Heart right ventricle (tissue), 16 donors: Measurements from ENCODE around the gene KIF17. TPM values are rescaled to one million over a fixed set of nuclear protein-coding genes. Genes with fewer than 3 reads are reported as not detected.

ENCODE experiments used
- ATAC-seq, 8 donors: fragments of 200-7000 bp; cut with Tn5 transposase; one replicate each; pipeline ENCODE4 v1.9.1; 2020; ENCODE audit warnings: mild to moderate bottlenecking in 8 of 8, moderate library complexity in 8 of 8, moderate number of reproducible peaks in 1 of 8
- DNase-seq, 2 donors: peaks; one replicate each; pipeline ENCODE4 v3.0.0-alpha.2; 2020
- H3K27ac ChIP-seq, 10 donors: fragments of 200-600 bp; sonication (generic) in 2 of 10; one replicate each; pipeline versions ENCODE4 v1.5.0 to v1.8.0; 2020 to 2022; ENCODE audit warnings: mild to moderate bottlenecking in 3 of 10
- H3K27me3 ChIP-seq, 7 donors: fragments of 200-600 bp; one replicate each; pipeline ENCODE4 v1.8.0; 2021 to 2022; ENCODE audit warnings: mild to moderate bottlenecking in 2 of 7
- H3K36me3 ChIP-seq, 9 donors: fragments of 200-600 bp; sonication (generic) in 1 of 9; one replicate each; pipeline versions ENCODE4 v1.5.0 to v1.8.0; 2020 to 2022; ENCODE audit warnings: mild to moderate bottlenecking in 2 of 9
- H3K4me1 ChIP-seq, 9 donors: fragments of 200-600 bp; sonication (generic) in 1 of 9; one replicate each; pipeline versions ENCODE4 v1.5.0 to v1.8.0; 2020 to 2022; ENCODE audit warnings: mild to moderate bottlenecking in 4 of 9
- H3K4me3 ChIP-seq, 10 donors: fragments of 200-600 bp; sonication (generic) in 2 of 10; one replicate each; pipeline versions ENCODE4 v1.5.0 to v1.8.0; 2020 to 2022; ENCODE audit warnings: mild to moderate bottlenecking in 7 of 10, moderate library complexity in 2 of 10
- H3K9me3 ChIP-seq, 11 donors: fragments of 200-600 bp in 10 of 11; sonication (generic) in 2 of 11; one replicate each; pipeline versions ENCODE4 v1.5.0 to v1.8.0; 2013 to 2022; ENCODE audit warnings: mild to moderate bottlenecking in 2 of 11, control low read depth in 1 of 11, moderate library complexity in 1 of 11
- CTCF ChIP-seq, 9 donors: fragments of 200-600 bp; sonication (generic) in 2 of 9; IDR thresholded peaks; one replicate each; pipeline versions ENCODE4 v1.5.0 to v1.8.0; 2021 to 2022; ENCODE audit warnings: antibody characterized with exemption in 9 of 9, mild to moderate bottlenecking in 5 of 9, moderate library complexity in 1 of 9
- WGBS, 2 donors: extraction: QIAGEN DNeasy Blood & Tissue Kit; methylation state at CpG; one replicate each; pipeline ENCODE4 v1.1.7; 2013; ENCODE audit warnings: inconsistent platforms in 1 of 2; 5-methylcytosine and 5-hydroxymethylcytosine counted together
- intact Hi-C, 10 donors: fragments of 100-400 bp; cut with DNase I; formaldehyde crosslinking; loops; one replicate each; pipeline versions ENCODE4 v1.11.1 to v1.14.2; 2022
- polyA plus RNA-seq, 2 donors: library from polyadenylated mRNA; stranded (reverse); fragments of 200-250 nt; gene quantifications; one replicate each; pipeline ENCODE4 v1.2.3, GENCODE V29; 2013
- total RNA-seq, 10 donors: library from RNA; stranded (reverse); fragmentation: NEBNext Ultra II Directional in 3 of 10; extraction: Animal tissue kit (Norgen Biotek cat#: 25700) in 3 of 10; gene quantifications; one replicate each; pipeline versions ENCODE4 v1.2.1 to v1.2.4, GENCODE V29; 2021 to 2023
- donor health status: Arrhythmogenic right ventricular cardiomyopathy.
- donor health status: ischemic (EF 13 %, LVEDD 7.1; RV severe dilation, severe dysfunction).
- donor health status: healthy with polysubstance abuse.
- donor health status: DM: no; HTN: yes; CAD: no.
- donor health status: DM: no; HTN: no; CAD: no.
- donor health status: ischemic (EF 25% LVEDD 6.9; RV normal size, moderate dysfunction).
- donor health status: ischemic (EF 25% LVEDD 5.7; RV mildly dilated, moderate dysfunction).
- donor health status: healthy.
- donor health status: DM: yes; HTN: yes; CAD: no.
- donor health status: Ischemic cardiomyopathy.
- donor health status: ischemic (EF 35%, LVEDD 5.7; RV mildly dilated, moderate dysfunction).
- donor health status: nonischemic (EF 11% LVEDD 7.7; RV severe dilation, severe dysfunction).
- donor health status: DM: yes; HTN: yes; CAD: no.
- donor health status: PGD.
- donor health status: ischemic (EF 29% LVEDD 5.4; RV normal size, mild dysfunction).
- donor health status: nonischemic (EF 23%, LVEDD 6.1; RV moderate dilation, normal function).

The KIF17 gene
- total and polyA plus RNA-seq, 12 donors, result 2.7 to 7.5 (median 5.2) TPM

GRCh38 chr1:20641975-20642374, 75.8 kb downstream of the KIF17 start:
- no peak overlapping the region for H3K27ac ChIP-seq
- no peak overlapping the region for H3K4me3 ChIP-seq
- no peaks in the 10 kb centered on the region for H3K9me3 ChIP-seq
- intact Hi-C loops, result loop anchor here in 6 of 10 donors (2.0 to 5.0 kb wide), 5 partner anchors 65 to 119 kb away; no protein-coding TSS in a partner anchor
- ATAC-seq (no peak), DNase-seq (no peak)
- H3K4me1 ChIP-seq, result peaks cover 0 to 9% (median 0%) of the 10 kb centered on the region in 9 donors
- WGBS, 2 donors, result 84 to 86% methylated on average over 10 of the region's 10 CpGs
- no peaks in the 10 kb centered on the region for H3K27me3 ChIP-seq
- TF ChIP-seq CTCF (IDR thresholded peaks at IDR 0.05), result no peak
- H3K36me3 ChIP-seq, result peaks cover 0 to 100% (median 63%) of the 10 kb centered on the region in 9 donors

- ATAC-seq, result peak in 7 of 8 donors; percentile 39 to 69 (median 63)
- Histone ChIP-seq H3K4me1 (peaks cover 2 to 25% (median 11%) of the 10 kb centered on the region in 9 donors), H3K4me3 (no peak overlapping the region), H3K36me3 (peaks cover 0 to 92% (median 53%) of the 10 kb centered on the region in 9 donors), H3K27me3 (no peaks in the 10 kb centered on the region), H3K27ac (no peak overlapping the region), H3K9me3 (no peaks in the 10 kb centered on the region)
- 33 to 34% methylated on average over 6 of the region's 6 CpGs for WGBS, 2 donors
- DNase-seq, result peak in 1 of 2 donors; percentile 37
- intact Hi-C loops, result loop anchor here in 6 of 10 donors (2.0 to 5.0 kb wide), 5 partner anchors 63 to 117 kb away; no protein-coding TSS in a partner anchor
- peak; percentile 74 to 87 (median 83) for TF ChIP-seq CTCF (IDR thresholded peaks at IDR 0.05)
These were observed 77.6 kb downstream of the KIF17 start for GRCh38 chr1:20640183-20640597.

DNA sequence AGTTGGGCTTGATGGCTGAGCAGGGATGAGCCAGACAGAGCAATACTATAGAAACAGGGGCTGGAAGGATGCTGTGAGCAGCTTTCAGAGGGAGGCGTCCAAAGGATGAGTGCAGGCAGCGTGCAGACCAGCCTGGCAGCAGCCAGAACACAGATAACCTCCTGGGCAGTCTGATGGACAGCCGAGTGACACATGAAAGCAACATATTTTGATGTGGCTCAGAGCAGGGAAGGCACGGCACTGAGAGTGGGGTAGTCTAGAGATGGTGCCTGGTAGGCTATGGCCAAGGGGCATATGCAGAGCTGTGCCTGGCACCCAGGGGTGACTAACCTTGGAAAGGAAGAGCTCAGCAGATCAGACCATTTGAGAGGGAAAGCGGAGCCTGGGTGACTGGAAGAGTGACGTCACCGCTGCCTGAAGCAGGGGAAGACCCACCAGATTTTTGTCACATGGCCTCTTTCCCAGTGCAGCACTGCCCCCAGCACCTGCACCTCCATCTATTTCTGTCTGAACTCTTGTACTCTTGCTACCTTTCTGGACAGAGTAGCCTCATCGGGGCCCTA, 80.9 kb downstream of the KIF17 start:
- WGBS, 2 donors, result 75 to 79% methylated on average over 8 of the region's 8 CpGs
- no peak for TF ChIP-seq CTCF (IDR thresholded peaks at IDR 0.05)
- peaks cover 0 to 59% (median 27%) of the 10 kb centered on the region in 9 donors for H3K36me3 ChIP-seq
- no peaks in the 10 kb centered on the region for H3K9me3 ChIP-seq
- ATAC-seq (no peak), DNase-seq (no peak)
- intact Hi-C loops, result loop anchor here in 1 of 10 donors (2.0 kb wide), 1 partner anchor 114 kb away; no protein-coding TSS in a partner anchor
- H3K27me3 ChIP-seq, result no peaks in the 10 kb centered on the region
- no peak overlapping the region for H3K27ac ChIP-seq
- H3K4me3 ChIP-seq, result no peak overlapping the region
- H3K4me1 ChIP-seq, result peaks cover 2 to 43% (median 27%) of the 10 kb centered on the region in 9 donors

DNA sequence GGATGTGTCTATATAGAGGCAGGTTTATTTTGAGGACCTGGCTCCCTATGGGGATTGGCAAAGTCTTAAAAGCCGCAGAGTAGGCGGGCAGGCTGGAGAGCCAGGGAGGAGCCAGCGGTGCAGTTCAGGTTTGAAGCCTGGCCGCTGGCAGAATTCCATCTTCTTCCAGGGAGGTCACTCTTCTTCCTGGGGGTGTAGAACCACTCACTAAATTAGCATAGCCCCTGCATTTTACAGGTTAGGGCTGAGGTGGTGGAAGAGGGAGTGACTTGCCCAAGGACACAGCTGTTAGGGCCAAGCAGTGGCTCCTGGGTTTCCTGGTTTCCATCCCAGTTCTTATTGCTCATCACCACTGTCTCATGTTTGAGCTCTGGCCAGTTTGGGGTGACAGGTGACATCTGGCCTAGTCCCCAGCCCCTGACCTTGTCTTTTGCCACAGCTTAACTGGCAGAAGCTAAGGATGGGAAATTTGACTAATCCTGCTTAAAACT, 83.2 kb downstream of the KIF17 start:
- H3K27ac ChIP-seq, result peak overlapping the region in 8 of 10 donors; percentile 95 to 98 (median 98)
- H3K4me3 ChIP-seq, result peak overlapping the region; percentile 89 to 100 (median 96)
- peaks cover 0 to 3% (median 0%) of the 10 kb centered on the region in 7 donors for H3K27me3 ChIP-seq
- H3K36me3 ChIP-seq, result peaks cover 0 to 37% (median 18%) of the 10 kb centered on the region in 9 donors
- 8 to 13% methylated on average over 4 of the region's 4 CpGs for WGBS, 2 donors
- peak; percentile 14 to 81 (median 63) for ATAC-seq
- intact Hi-C loops, result loop anchor here in 7 of 10 donors (5.0 kb wide), 3 partner anchors 47 to 112 kb away; partner anchors contain the start of gene CDA (in 1 of the 7)
- DNase-seq, result peak; percentile 41 to 44
- TF ChIP-seq CTCF (IDR thresholded peaks at IDR 0.05), result no peak
- H3K9me3 ChIP-seq, result no peaks in the 10 kb centered on the region
- peaks cover 2 to 40% (median 27%) of the 10 kb centered on the region in 9 donors for H3K4me1 ChIP-seq
